ENCODE results near the gene SLC6A6. TPM values are rescaled to one million over a fixed set of nuclear protein-coding genes. Genes with fewer than 3 reads are reported as not detected.

SLC6A6 gene
- total RNA-seq, 6 experiments from 2014 or later, result 22.5 to 33.0 (median 28.6) TPM

GRCh38 chr3:14453876-14454638 is 51.7 kb downstream of the SLC6A6 start:
- Mint-ChIP-seq H3K4me3 (no peak overlapping the region), H3K36me3 (ENCODE audit: low read depth) (peaks cover 24% of the 10 kb centered on the region), H3K27ac (peak overlapping the region; percentile 97; the same call in 1 of the 2 replicates), H3K9me3 (no peaks in the 10 kb centered on the region), H3K4me1 (ENCODE audit: low read depth) (peaks cover 57% of the 10 kb centered on the region), H3K27me3 (ENCODE audit: insufficient read depth) (peaks cover 5% of the 10 kb centered on the region)
- DNase-seq, result no peak
- no peak for TF ChIP-seq CTCF (IDR thresholded peaks at IDR 0.05)

- no peak overlapping the region for H3K4me3 Mint-ChIP-seq
- H3K27ac Mint-ChIP-seq, result no peak overlapping the region
- peaks cover 24% of the 10 kb centered on the region for H3K36me3 Mint-ChIP-seq (ENCODE audit: low read depth)
- H3K27me3 Mint-ChIP-seq (ENCODE audit: insufficient read depth), result peaks cover 5% of the 10 kb centered on the region
- DNase-seq, result no peak
- H3K9me3 Mint-ChIP-seq, result no peaks in the 10 kb centered on the region
- TF ChIP-seq CTCF (IDR thresholded peaks at IDR 0.05), result no peak
- peaks cover 62% of the 10 kb centered on the region for H3K4me1 Mint-ChIP-seq (ENCODE audit: low read depth)
Measured at GRCh38 chr3:14454639-14455310, 52.4 kb downstream of the SLC6A6 start.

GRCh38 chr3:14455571-14456317 is 53.3 kb downstream of the SLC6A6 start:
- no peak for DNase-seq
- no peak overlapping the region for H3K27ac Mint-ChIP-seq
- H3K27me3 Mint-ChIP-seq (ENCODE audit: insufficient read depth), result peaks cover 5% of the 10 kb centered on the region
- no peaks in the 10 kb centered on the region for H3K9me3 Mint-ChIP-seq
- H3K36me3 Mint-ChIP-seq (ENCODE audit: low read depth), result peaks cover 30% of the 10 kb centered on the region
- H3K4me1 Mint-ChIP-seq (ENCODE audit: low read depth), result peaks cover 70% of the 10 kb centered on the region
- no peak for TF ChIP-seq CTCF (IDR thresholded peaks at IDR 0.05)
- H3K4me3 Mint-ChIP-seq, result no peak overlapping the region

DNA sequence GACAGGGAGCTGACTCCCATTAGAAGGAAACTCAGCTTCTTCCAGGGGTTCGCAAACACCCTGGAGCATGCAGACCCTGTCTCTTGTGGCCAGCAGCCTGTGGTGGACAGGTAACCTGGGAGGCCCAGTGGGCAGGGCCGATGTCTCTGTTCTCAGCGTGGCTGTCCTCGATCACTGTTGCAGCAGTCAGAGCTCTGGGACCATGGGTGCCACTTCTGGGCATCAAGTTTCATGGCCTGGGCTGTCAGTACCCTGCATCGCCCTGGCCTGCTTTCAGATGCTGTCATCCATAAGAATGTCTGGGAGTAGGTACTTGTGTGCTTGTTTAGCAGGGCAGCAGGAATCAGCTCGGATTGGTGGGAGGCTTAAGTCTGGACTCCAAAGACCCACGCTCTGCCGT is 54.4 kb downstream of the SLC6A6 start:
- H3K4me3 Mint-ChIP-seq, result no peak overlapping the region
- H3K27ac Mint-ChIP-seq, result no peak overlapping the region
- H3K4me1 Mint-ChIP-seq (ENCODE audit: low read depth), result peaks cover 65% of the 10 kb centered on the region
- no peak for TF ChIP-seq CTCF (IDR thresholded peaks at IDR 0.05)
- peaks cover 7% of the 10 kb centered on the region for H3K27me3 Mint-ChIP-seq (ENCODE audit: insufficient read depth)
- no peaks in the 10 kb centered on the region for H3K9me3 Mint-ChIP-seq
- H3K36me3 Mint-ChIP-seq (ENCODE audit: low read depth), result peaks cover 30% of the 10 kb centered on the region
- DNase-seq, result no peak

DNA sequence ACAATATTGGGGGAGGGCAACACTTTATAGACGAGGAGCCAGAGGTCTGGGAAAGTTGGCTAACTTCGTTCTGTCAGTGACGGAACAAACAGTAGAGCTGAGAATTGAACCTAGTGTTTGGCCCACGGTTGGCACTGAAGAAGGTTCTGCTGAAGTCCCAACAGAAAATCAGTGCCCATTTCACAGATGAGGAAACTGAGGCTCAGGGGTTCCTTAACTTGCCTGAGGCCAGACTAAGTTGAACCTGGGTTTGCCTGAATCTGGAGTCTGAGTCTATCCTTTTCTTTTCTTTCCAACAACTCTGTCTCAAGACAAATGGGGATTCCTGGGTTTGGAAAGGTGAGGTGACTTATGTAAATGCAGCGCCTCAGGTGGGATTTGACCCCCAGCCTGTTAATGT is 55.1 kb downstream of the SLC6A6 start:
- Mint-ChIP-seq H3K9me3 (no peaks in the 10 kb centered on the region), H3K27ac (no peak overlapping the region), H3K36me3 (ENCODE audit: low read depth) (peaks cover 31% of the 10 kb centered on the region), H3K27me3 (ENCODE audit: insufficient read depth) (peaks cover 11% of the 10 kb centered on the region), H3K4me3 (no peak overlapping the region), H3K4me1 (ENCODE audit: low read depth) (peaks cover 58% of the 10 kb centered on the region)
- no peak for DNase-seq
- no peak for TF ChIP-seq CTCF (IDR thresholded peaks at IDR 0.05)

Measured in HFFc6 (cell line).